GM21528 (cell line): ENCODE data around the gene LYZL4.

Experiments
- ATAC-seq: cut with Tn5 transposase; IDR thresholded peaks from one replicate; pipeline ENCODE4 v1.9.1; 2021; ENCODE audit warnings: mild to moderate bottlenecking, moderate library complexity; ENCODE audit not compliant: unreplicated experiment, low FRiP score

Gene LYZL4

GRCh38 chr3:42410370-42411131 is at the start of gene LYZL4:
Gene LYZL4 (minus strand): TSS chr3:42410610. CDS start chr3:42407251, 3,359 bp downstream.
- ATAC-seq, result no peak

GRCh38 chr3:42459151-42459550 is 48.7 kb upstream of the LYZL4 start:
- ATAC-seq, result no peak

- ATAC-seq, result no peak
Observed at GRCh38 chr3:42456211-42456610, 45.8 kb upstream of the LYZL4 start.

- no peak for ATAC-seq
Observed at GRCh38 chr3:42451546-42452230, 41.3 kb upstream of the LYZL4 start.

- no peak for ATAC-seq
Observed at GRCh38 chr3:42451116-42451515, 40.7 kb upstream of the LYZL4 start.

- ATAC-seq, result no peak
Observed at GRCh38 chr3:42450567-42450966, 40.2 kb upstream of the LYZL4 start.

GRCh38 chr3:42447481-42447880 is 37.1 kb upstream of the LYZL4 start:
- ATAC-seq, result no peak

GRCh38 chr3:42446111-42447050 is 36.0 kb upstream of the LYZL4 start:
- no peak for ATAC-seq

GRCh38 chr3:42443819-42444436 is 33.5 kb upstream of the LYZL4 start:
- ATAC-seq, result no peak

GRCh38 chr3:42443292-42443691 is 32.9 kb upstream of the LYZL4 start:
- ATAC-seq, result no peak

- ATAC-seq, result no peak
Observed at GRCh38 chr3:42442640-42443039, 32.2 kb upstream of the LYZL4 start.

- ATAC-seq, result no peak
Observed at GRCh38 chr3:42441791-42442190, 31.4 kb upstream of the LYZL4 start.

- no peak for ATAC-seq
Observed at GRCh38 chr3:42440924-42441323, 30.5 kb upstream of the LYZL4 start.

GRCh38 chr3:42439261-42440115 is 29.1 kb upstream of the LYZL4 start:
- ATAC-seq, result no peak

GRCh38 chr3:42438758-42439157 is 28.3 kb upstream of the LYZL4 start:
- ATAC-seq, result no peak

GRCh38 chr3:42438193-42438592 is 27.8 kb upstream of the LYZL4 start:
- ATAC-seq, result no peak

- no peak for ATAC-seq
Observed at GRCh38 chr3:42434777-42435380, 24.5 kb upstream of the LYZL4 start.

GRCh38 chr3:42432485-42432884 is 22.1 kb upstream of the LYZL4 start:
- no peak for ATAC-seq
